HG03342 (cell line): ENCODE results near the gene YBX2.
A peak's percentile ranks its signal among the peaks of the same experiment; 100 is the strongest.

Source experiments
- ATAC-seq: cut with Tn5 transposase; IDR thresholded peaks from one replicate; pipeline ENCODE4 v1.9.1; 2021; ENCODE audit warnings: mild to moderate bottlenecking, moderate library complexity; ENCODE audit not compliant: unreplicated experiment

YBX2 gene

GRCh38 chr17:7323731-7324437 is 29.4 kb upstream of the YBX2 start:
- no peak for ATAC-seq

- ATAC-seq, result no peak
These were observed 28.2 kb upstream of the YBX2 start for GRCh38 chr17:7322520-7323194.

DNA sequence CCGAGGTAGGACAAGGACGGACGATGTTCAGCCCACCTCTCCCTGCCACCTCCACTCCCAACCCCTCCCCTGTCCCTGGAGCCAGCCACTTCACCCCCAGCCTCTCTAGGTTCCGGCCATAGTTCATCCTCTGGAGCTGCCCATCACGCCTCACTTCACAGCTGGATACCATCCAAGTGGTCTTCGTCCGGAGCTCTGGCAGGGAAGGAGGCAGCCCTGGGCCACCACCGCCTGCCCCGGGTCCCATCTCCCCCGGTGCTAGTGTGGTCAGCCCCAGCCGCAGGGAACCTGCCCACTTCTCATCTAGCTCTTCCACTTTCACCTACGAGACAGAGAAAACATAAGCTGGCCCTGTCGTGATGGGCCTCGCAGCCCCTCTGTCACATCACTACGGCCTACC is 27.0 kb upstream of the YBX2 start:
- ATAC-seq, result no peak

GRCh38 chr17:7318121-7318860 is 23.9 kb upstream of the YBX2 start:
- ATAC-seq, result no peak

GRCh38 chr17:7317161-7317803 is 22.8 kb upstream of the YBX2 start:
- no peak for ATAC-seq

- no peak for ATAC-seq
These were observed 21.3 kb upstream of the YBX2 start for GRCh38 chr17:7315570-7316235.

GRCh38 chr17:7314719-7315569 is 20.5 kb upstream of the YBX2 start, which contains the start of gene GPS2:
GPS2 (minus strand) TSS chr17:7315360; CDS start chr17:7315052, 308 bp downstream.
- ATAC-seq, result peak; percentile 70

DNA sequence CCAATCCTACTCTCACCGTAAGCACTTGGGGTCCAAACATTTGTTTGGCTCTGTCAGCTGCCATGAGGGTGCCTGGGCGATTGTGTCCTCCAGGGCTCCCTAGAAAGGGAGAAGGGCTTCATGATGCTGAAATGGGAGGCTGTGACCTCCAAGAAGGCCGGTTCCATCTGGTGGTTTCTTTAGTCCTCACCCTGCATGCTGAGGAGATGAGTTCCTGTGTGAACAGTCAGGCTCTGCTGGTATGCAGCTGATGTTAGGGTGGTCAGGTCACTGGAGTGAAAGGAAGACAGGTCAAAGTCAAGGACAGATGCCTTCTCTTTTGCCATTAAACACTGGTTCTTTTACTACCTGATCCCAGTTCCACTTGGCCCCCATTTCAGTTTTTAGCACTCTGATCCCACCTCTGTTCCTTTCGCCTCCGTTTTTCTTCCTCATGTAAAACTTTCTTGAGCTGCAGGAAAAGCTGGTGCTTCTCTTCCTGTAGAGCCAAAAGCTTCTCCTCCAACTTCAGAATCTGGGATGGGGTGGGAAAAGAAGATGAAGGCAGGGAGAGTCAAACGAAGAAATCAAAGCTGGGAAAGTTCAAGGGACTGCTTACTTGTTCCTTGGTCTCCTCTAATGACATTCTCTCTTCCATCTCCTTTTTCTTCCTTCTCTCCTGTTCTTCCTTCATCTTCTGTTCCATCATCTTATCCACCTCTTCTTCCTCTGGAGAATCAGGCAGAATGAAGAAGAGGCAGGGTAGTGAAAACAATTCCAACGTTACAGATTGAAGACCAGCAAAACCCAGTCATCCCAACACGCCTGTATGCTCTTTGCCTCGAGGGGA is 19.7 kb upstream of the YBX2 start:
- no peak for ATAC-seq

- no peak for ATAC-seq
These were observed 18.9 kb upstream of the YBX2 start for GRCh38 chr17:7313088-7313889.

DNA sequence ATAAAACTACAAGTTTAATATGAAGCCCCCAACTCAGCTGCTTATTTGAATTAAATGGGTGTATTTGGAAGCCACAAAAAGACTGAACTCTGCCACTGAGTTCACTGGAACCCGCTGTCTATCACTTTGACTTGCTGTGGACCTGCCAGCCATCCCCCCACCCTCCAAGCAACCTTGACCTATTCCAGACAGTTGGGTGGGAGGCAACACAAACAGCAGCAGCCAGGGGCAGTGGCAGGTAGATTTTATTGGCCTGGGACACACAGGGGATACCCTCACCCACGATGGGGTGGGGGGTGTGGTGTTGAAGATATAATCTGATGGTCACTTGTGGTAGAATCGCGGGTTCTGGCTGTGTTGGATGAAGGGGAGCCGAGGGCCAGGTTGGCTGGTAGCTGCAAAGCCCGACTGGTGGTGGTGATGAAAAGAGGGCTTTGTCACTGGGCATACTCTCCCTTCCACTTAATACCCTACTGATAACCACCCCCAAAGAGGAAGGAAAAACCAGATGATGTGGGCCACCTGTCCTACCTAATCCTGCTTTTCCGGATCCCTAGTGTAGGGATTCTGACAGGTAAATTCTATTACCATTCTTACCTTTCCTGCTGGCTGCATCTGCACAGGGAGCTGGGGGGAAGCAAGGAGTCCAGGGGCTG is 18.1 kb upstream of the YBX2 start:
- ATAC-seq, result no peak

- ATAC-seq, result no peak
These were observed 16.8 kb upstream of the YBX2 start for GRCh38 chr17:7311110-7311705.

GRCh38 chr17:7309628-7310027 is 15.2 kb upstream of the YBX2 start:
- no peak for ATAC-seq

- peak; percentile 27 for ATAC-seq
These were observed 14.4 kb upstream of the YBX2 start for GRCh38 chr17:7308625-7309433.

GRCh38 chr17:7307686-7308624 is 13.5 kb upstream of the YBX2 start:
- ATAC-seq, result peak; percentile 1

DNA sequence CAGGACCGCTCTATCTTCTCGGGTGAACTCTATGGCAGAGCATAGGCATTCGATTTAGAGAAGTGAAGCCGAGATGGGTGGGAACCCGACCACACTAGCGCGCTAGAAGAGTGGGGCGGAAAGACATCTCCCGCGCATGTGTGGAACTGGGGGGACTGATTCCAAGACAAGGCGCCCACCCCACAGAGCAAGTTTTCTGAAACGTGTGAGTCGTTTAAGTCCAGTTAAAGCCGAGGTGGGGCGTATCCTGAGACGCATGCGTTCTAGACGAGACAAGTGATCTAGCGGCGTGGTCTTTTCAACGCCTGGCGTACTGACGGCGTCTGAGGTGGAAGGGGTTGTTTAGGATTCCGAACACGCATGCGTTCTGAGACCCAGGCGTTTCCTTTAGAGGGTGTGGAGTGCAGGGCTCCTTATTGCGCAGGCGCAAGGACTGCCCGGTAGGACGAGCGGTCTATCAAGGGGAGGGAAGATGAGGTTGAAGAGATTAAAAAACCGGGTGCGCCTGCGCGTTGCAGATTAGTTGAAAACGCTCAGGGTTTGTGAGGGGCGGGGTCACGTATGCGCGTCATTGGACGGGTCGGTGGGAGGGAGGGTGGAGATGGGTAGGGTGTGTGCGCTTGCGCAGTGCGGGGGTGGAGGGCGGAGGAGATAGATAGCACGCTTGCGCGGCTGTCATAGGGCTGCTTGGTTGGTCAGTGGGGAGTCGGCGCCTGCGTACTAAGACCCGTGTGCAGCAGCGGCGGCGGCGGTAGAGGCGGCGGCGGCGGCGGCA is 12.7 kb upstream of the YBX2 start, which contains the start of gene EIF5A:
Gene EIF5A (plus strand): TSS at position 718 of the 775 bp plus-strand sequence. CDS start 2,008 bp downstream, outside the sequence.
- peak; percentile 69 for ATAC-seq
